GM18520 (cell line): ENCODE results near the gene PLEKHD1.

ENCODE experiments used
- ATAC-seq: cut with Tn5 transposase; IDR thresholded peaks from one replicate; pipeline ENCODE4 v1.9.1; 2021; ENCODE audit not compliant: unreplicated experiment

Gene PLEKHD1

GRCh38 chr14:69518289-69519101, 34.0 kb downstream of the PLEKHD1 start:
- ATAC-seq, result no peak

DNA sequence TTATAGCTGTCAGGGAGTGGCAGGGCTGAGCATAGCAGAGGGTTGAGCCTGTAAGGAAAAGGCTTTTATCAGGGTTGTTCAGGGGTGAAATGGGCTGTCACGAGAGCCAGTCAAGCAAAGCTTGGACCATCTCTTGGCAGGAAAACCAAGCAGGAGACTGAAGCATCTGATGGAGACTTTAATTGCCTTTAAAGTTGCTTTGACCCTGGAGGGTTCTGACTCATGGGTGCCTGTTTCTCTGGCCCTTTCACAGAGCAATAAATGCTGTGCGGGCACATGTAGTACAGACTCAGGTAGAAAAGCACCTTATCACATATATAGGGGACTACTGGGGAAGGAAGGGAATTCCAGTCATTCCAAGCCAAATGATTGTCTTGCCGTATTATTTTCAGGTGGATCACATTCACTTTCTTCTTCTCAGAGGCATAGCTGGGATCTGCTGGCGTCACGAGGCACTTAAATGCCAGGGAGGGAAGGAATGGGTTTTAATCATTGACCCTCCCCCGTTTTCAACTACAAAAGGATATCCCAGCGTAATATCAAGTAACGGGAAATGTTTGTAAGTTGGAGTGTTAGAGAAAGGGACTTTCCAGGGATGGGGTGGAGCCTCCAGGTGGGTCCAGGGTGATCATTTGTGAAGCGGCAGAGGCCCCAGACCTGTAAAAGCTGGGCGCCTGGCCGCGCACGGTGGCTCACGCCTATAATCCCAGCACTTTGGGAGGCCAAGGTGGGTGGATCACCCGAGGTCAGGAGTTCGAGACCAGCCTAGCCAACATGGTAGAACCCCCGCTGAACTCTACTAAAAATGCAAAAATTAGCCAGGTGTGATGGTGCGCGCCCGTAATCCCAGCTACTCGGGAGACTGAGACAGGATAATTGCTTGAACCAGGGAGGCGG, 34.9 kb downstream of the PLEKHD1 start:
- ATAC-seq, result no peak

DNA sequence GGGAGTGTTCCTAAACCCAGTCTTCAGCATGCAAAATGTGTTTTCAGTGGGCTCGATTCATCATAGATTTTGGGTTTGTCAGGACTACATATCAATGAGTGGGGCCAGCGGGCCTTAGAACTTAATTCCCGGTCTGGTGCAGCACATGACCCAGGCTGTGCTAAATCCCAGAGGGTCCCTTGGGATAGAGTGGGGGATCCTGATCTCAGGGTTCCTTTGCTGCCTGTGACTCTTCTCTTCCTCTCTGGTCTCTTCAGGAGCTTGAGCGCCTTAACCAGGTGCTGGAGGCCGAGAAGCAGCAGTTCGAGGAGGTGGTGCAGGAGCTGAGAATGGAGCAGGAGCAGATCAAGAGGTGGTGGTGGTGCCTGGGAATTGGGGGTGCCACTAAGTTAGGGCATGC, 37.5 kb downstream of the PLEKHD1 start:
- ATAC-seq, result no peak

- ATAC-seq, result no peak
Observed at GRCh38 chr14:69525896-69526295, 41.4 kb downstream of the PLEKHD1 start.

GRCh38 chr14:69527635-69528034, 43.1 kb downstream of the PLEKHD1 start:
- no peak for ATAC-seq

GRCh38 chr14:69528143-69528542, 43.6 kb downstream of the PLEKHD1 start:
- ATAC-seq, result no peak

DNA sequence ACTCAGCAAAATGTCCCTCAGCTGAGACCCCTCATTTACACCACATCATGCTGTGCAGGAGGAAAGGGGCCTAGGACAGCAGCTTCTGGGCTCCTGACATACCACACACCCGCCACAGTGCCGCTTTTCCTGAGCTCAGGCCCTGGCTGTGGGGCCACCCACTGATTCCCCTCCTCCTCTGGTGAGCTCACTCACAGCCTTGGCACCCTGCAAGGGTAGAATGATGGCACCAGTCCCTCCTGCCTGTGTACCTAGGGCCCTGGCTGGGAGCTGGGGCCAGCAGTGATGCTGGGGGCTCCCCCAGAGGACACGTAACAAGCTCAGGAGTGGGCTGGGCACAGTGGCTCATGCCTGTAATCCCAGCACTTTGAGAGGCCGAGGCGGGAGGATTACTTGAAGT, 44.4 kb downstream of the PLEKHD1 start:
- no peak for ATAC-seq

- ATAC-seq, result no peak
Observed at GRCh38 chr14:69529563-69529962, 45.0 kb downstream of the PLEKHD1 start.

GRCh38 chr14:69530095-69530494, 45.6 kb downstream of the PLEKHD1 start:
- ATAC-seq, result no peak

DNA sequence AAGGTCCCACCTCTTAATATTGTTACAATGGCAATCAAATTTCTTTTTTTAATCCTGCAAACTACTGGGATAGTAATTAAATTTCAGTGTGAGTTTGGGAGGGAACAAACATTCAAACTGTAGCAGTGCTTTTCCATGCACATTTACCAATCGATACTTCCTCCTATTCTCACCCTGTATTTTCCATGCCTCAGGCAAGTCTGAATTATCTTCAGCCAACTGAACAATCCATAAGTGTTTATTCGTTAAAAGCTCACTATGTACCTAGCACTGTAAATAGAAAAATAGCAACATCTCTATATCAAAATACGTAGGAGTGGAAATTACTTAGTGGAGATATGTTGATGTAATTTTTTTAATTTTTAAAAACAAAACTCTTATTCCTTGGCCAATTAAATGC, 46.6 kb downstream of the PLEKHD1 start:
- no peak for ATAC-seq

- no peak for ATAC-seq
Observed at GRCh38 chr14:69532561-69533340, 48.2 kb downstream of the PLEKHD1 start.

DNA sequence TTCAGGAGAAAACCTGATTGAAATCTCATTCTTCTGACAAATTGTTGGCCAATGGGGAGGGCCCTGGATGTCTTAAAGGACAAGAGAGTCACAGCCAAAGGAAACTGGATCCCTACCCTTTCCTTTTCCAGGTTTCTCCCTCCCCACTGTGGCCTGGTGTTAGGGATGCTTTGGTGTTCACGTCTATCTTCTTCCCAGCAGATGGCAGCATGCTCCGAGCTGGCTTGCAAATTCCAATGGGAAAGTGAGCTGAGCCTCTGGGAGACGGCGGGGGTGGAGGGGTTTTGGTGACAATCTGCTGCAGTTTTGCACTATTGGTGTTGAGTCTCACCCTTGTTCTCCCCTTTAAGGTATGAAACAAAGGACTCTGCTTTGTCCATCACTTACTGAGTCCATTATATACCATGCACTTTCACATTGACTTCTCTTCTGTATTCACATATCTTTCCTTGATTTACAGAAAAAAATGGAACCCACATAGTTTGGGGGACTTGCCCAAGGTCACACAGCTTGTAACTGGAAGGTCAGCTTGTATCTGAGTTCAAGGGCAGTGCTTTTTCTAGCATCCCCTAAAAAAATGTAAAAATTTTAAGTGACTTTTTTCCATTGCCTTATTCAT, 50.8 kb downstream of the PLEKHD1 start:
- no peak for ATAC-seq

DNA sequence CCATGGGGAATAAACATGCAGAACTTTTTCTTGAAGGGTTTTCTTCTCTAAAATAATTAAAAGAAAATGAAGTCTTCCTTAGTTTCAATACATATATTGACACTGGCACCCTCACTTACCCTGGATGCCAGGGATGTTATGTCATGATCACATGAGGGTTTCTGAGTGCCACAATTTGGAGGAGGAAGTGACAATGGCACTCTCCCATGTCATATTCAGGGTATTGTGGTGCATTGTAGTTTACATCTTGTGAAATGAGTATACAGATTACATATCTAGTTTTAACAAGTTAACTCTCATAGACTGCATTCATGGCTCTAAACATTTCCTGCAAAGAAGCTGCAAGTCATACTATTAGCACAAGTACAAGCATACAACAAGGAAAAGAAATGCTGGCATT, 52.4 kb downstream of the PLEKHD1 start:
- ATAC-seq, result no peak

- no peak for ATAC-seq
Observed at GRCh38 chr14:69537900-69538299, 53.4 kb downstream of the PLEKHD1 start.

GRCh38 chr14:69538766-69539165, 54.2 kb downstream of the PLEKHD1 start:
- ATAC-seq, result no peak

DNA sequence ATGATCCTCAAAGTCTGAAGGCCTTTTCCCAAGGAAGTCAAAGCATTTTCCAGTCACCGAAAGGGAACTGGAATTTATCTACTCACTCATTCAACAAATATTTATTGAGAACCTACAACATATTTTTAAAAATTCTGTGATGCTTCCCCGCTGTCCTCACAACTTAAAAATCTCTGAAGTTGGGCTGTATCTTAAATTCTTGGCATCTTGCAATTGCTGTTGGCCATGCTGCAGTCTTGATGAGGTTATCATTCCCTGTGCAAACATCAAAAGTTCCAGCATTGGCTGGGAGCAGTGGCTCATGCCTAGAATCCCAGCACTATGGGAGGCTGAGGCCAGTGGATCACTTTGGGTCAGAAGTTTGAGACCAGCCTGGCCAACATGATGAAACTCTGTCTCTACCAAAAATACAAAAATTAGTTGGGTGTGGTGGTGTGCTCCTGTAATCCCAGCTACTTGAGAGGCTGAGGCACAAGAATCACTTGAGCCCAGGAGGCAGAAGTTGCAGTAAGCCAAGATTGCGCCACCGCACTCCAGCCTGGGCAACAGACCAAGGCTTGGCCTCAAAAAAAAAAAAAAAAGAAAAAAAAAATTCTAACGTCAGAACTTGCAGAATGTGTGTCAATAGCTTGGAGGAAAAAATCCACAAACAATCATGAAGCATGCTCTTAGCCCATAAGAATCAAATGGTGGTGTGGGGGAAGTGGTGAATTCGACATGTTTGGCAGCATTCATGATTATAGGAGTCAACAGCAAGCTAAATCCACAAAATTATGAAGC, 55.3 kb downstream of the PLEKHD1 start:
- no peak for ATAC-seq

- ATAC-seq, result no peak
Observed at GRCh38 chr14:69540654-69541335, 56.3 kb downstream of the PLEKHD1 start.

GRCh38 chr14:69542311-69542710, 57.8 kb downstream of the PLEKHD1 start:
- no peak for ATAC-seq

- ATAC-seq, result no peak
Observed at GRCh38 chr14:69543341-69544115, 59.0 kb downstream of the PLEKHD1 start.
